GM19467 (cell line): ENCODE measurements around the gene FPR1.
"Not testable (repeated sequence)": the region's sequence is repeated elsewhere in the genome, so short reads cannot be mapped to it uniquely, and the experiment has no call there.

ENCODE experiments used
- ATAC-seq: cut with Tn5 transposase; IDR thresholded peaks from one replicate; pipeline ENCODE4 v1.9.1; 2021; ENCODE audit warnings: mild to moderate bottlenecking, moderate library complexity; ENCODE audit not compliant: unreplicated experiment

The FPR1 gene

DNA sequence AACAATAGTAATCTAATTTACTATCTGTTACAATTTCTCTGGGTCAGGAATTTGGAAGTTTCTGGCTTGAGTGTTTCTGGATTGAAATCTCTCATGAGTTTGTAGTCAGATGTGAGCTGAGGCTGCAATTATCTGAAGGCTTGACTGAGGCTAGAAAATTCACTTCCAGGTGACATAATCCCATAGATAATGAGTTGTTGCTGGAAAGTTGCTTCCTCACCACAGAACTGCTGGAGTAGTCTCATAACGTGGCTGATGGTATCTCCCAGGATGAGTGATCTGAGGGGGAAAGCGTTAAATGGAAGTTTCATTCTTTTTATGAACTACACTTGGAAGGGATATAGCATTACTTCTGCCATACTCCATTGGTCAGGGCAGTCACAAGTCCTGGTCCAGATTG lies 28.0 kb upstream of the FPR1 start:
- no peak for ATAC-seq

- ATAC-seq = no peak
Observed at GRCh38 chr19:51779181-51779580, 27.5 kb upstream of the FPR1 start.

GRCh38 chr19:51777570-51778462 lies 26.1 kb upstream of the FPR1 start:
- ATAC-seq = no peak

DNA sequence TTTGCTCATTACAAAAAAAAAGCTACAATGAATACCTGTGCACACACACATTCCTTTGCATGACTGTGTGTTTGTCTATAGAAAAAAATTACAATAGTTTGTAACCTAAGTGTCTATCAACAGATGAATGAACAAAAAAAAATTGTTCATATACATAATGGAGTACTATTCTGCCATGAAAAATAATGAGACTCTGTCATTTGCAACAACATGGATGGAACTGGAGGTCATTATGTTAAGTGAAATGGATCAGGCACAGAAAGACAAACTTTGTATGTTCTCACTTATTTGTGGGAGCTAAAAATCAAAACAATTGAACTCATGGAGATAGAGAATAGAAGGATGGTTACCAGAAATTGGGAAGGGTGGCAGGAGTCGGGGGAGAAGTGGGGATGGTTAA lies 24.9 kb upstream of the FPR1 start:
- not testable (repeated sequence) for ATAC-seq

DNA sequence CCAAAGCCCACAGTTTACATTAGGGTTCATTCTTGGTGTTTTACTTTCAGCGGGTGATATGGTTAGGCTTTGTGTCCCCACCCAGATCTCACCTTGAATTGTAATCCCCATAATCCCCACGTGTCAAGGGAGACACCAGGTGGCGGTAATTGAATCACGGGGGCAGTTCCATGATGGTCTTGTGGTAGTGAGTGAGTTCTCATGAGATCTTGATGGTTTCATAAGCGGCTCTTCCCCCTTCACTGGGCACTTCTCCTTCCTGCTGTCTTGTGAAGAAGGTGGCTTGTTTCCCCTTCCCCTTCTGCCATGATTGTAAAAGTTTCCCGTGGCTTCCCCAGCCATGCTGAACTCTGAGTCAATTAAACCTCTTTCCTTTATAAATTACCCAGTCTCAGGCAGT lies 21.3 kb upstream of the FPR1 start:
- ATAC-seq = no peak

DNA sequence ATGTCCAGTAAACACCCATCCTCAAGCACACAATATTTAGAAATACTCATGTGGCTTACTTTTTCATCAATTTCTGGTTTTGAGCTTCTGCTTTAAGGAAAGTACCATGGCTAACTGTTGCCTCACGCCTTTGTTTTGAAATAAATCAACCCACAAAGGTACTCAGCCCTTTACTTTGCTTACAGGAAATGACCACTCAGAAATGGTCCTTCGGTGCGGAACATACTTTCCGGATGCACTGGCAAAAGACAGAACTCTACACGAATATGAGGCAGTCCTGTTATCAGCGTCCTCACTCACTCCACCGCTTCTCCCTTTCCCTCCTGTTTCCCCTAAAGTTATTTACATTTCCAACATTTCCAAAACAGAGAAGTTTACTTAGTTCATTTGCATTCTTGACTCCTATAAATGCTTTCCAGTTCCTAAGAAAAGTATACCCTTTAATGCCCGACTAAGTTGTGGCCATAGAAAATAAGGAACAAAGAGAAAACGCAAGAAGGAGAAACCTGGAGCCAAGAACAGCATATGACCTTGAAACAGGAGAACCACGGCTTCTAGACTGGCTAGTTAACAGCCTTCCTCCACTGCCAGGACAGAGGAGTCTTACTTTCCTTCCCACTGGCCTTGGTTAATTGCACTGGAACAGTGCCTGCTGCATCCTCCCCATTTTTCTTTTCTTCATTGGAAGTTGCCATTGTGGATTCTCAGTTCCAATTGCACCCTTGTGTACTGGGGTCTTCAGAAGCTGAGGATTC lies 19.9 kb upstream of the FPR1 start:
- no peak for ATAC-seq

- ATAC-seq = no peak
Observed at GRCh38 chr19:51766461-51766860, 14.8 kb upstream of the FPR1 start.

DNA sequence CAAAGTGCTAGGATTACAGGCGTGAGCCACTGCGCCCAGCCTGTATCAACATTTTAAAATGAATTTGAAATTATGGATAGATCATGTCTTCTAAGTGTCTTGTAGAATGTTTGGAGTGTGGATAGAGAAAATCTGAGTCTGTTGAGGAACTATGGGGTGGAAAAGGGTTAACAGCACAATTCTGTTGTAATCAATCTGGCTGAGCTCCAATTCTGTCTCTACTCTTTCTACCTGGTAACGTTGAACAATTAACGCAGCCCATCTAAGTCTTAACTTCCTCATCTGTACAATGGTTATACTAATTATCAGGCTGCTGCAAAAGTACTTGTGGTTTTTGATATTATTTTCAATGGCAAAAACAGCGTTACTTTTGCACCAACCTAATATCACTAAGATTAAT lies 13.4 kb upstream of the FPR1 start:
- no peak for ATAC-seq

- no peak for ATAC-seq
Observed at GRCh38 chr19:51761696-51762095, 10.0 kb upstream of the FPR1 start.

DNA sequence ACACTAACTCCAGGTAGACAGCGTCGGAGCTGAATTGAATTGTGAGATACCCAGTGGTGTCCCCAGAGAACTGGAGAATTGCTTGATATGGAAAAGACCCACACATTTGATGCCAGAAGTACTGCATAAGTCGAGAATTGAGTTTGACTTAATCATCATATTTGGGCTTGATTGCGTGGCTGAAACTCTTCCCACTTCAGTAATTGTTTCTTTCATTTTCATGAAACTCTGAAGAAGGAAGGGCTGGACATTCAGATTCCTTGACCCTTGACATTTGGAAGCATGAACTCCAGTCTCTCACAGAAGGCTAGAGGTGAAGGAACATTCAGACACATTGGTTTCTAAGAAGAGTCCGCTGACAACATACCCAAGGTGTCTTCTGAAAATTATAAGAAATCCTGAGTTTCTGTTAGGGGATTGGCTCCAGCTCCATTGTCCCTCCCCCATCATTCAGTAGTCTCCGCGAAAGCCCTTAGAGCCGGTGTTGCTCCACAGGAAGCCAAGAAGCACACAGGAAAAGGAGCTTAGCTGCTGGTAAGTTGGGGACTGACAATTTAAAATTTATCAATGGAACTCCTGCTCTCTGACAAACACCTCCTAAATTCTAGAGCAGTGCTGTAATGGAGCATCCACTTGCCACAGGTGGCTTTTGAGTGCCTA lies 9.1 kb upstream of the FPR1 start, which contains the start of gene FPR2:
FPR2 (plus strand) TSS at position 484 of the 660 bp plus-strand sequence. CDS start 7,479 bp downstream, outside the sequence.
- ATAC-seq = no peak

DNA sequence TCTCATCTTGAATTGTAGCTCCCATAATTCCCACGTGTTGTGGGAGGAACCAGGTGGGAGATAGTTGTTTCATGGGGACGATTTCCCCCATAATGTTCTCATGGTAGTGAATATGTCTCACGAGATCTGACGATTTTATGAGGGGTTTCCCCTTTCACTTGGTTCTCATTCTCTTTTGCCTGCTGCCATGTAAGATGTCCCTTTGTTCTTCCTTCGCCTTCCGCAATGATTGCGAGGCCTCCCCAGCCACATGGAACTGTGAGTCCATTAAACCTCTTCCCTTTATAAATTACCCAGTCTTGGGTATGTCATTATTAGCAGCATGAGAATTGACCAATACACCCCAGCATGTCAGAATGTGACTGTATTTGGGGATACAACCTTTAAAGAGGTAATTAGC lies 3.9 kb upstream of the FPR1 start:
- ATAC-seq = no peak

GRCh38 chr19:51754770-51755169 lies 3.1 kb upstream of the FPR1 start:
- ATAC-seq = no peak

GRCh38 chr19:51754109-51754508 lies 2.4 kb upstream of the FPR1 start:
- ATAC-seq = no peak

DNA sequence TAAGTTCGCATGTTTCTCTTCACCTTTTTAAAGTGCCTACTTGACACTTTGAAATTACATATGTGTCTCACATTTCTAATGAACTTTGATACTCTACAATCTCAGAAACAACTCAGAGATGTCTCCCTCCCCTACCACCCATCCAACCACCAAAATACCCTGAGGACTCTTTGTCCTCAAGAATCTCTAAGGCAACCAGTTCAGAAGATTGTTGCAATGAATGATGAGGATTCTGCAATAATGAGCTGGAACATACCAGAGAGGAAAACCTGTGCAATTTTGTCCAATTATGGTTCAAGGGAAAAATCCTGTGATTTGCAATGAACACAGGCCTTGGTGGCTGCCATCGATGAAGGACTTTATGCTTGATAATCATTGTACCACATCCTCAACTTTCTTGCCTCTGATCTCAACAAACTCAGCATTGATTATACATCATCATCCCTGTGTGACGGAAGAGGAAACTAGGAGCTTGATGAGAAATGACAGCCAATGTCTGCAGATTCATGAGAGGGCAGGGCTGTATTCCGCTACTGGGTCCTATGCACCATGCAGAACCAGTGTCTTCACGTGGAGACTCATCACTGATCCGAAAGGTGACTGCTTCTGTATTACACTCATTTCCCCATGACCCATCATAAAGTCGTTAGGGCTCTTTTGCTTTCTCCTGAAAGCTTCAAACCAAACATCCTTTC lies 1.1 kb downstream of the FPR1 start:
- no peak for ATAC-seq

- ATAC-seq = no peak
Observed at GRCh38 chr19:51749979-51750378, 1.7 kb downstream of the FPR1 start.

DNA sequence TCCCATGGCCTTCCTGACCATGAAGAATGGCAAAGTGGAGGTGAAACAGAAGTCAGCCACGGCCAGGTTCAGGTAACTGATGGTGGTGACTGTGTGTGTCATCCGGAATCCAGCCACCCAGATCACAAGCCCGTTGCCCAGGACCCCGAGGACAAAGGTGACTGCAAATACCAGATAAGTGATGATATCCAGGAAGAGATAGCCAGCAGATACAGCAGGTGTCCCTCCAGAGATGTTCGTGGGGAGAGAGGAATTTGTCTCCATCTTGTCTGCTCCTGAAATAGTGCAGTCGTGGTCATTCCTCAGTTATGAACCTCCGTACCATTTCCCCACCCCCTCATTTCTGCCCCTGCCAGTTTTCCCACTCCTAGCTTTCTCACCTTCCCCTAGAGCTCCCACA lies 4.9 kb downstream of the FPR1 start:
- no peak for ATAC-seq

GRCh38 chr19:51743405-51743804 lies 8.3 kb downstream of the FPR1 start:
- no peak for ATAC-seq

- no peak for ATAC-seq
Observed at GRCh38 chr19:51742789-51743188, 8.9 kb downstream of the FPR1 start.

- ATAC-seq = no peak
Observed at GRCh38 chr19:51740356-51740755, 11.3 kb downstream of the FPR1 start.

- no peak for ATAC-seq
Observed at GRCh38 chr19:51739466-51740213, 12.0 kb downstream of the FPR1 start.
